NCI-H2196 (cell line): Measurements from ENCODE around the gene SMARCD1.
"Not testable (repeated sequence)": the region's sequence is repeated elsewhere in the genome, so short reads cannot be mapped to it uniquely, and the experiment has no call there.

Source experiments
- DNase-seq: peaks from one replicate; lab custom pipeline; 2025; ENCODE audit not compliant: unreplicated experiment; lab: John Stamatoyannopoulos, UW

The SMARCD1 gene

GRCh38 chr12:50129290-50129689 lies 44.1 kb downstream of the SMARCD1 start:
- no peak for DNase-seq

GRCh38 chr12:50132505-50133135 lies 47.5 kb downstream of the SMARCD1 start:
- peak; percentile 57 for DNase-seq

- no peak for DNase-seq
Observed at GRCh38 chr12:50142993-50143392, 57.9 kb downstream of the SMARCD1 start.

GRCh38 chr12:50145439-50145838 lies 60.3 kb downstream of the SMARCD1 start:
- DNase-seq, result no peak

- no peak for DNase-seq
Observed at GRCh38 chr12:50147281-50147680, 62.1 kb downstream of the SMARCD1 start.

GRCh38 chr12:50148011-50148410 lies 62.9 kb downstream of the SMARCD1 start:
- not testable (repeated sequence) for DNase-seq

- no peak for DNase-seq
Observed at GRCh38 chr12:50149311-50149710, 64.2 kb downstream of the SMARCD1 start.
